Measurements from ENCODE around the gene EPS15. TPM values are rescaled to one million over a fixed set of nuclear protein-coding genes. Genes with fewer than 3 reads are reported as not detected.
A peak's percentile ranks its signal among the peaks of the same experiment; 100 is the strongest.

Gene EPS15
- total RNA-seq (2011; cell fraction: chromatin; rRNA removed; ENCODE audit: low replicate concordance): 166 and 354 TPM in 2 replicates
- 42.5 and 54.6 TPM in 2 replicates for total RNA-seq (2011; cell fraction: nucleolus; rRNA removed)
- 102 and 104 TPM in 2 replicates for total RNA-seq (2011; cell fraction: nucleoplasm; rRNA removed)
- total RNA-seq (2014; rRNA removed) (31.0 and 31.1 TPM in 2 replicates), total RNA-seq (2014; rRNA removed; fragmentation: Illumina TruSeq; extraction: Trizol) (55.0 and 67.0 TPM in 2 replicates), total RNA-seq (2015; rRNA removed; fragmentation: Illumina TruSeq; extraction: Trizol) (43.0 and 47.7 TPM in 2 replicates), total RNA-seq (2021) (59.7 and 69.0 TPM in 2 replicates), polyA plus RNA-seq (2011; rRNA removed) (46.6 and 64.5 TPM in 2 replicates), polyA plus RNA-seq (2014; fragmentation: Illumina TruSeq; extraction: Trizol) (41.2 and 41.7 TPM in 2 replicates), polyA plus RNA-seq (2014; fragmentation: Nextera tagmentation; extraction: Ambion mirVana) (10 to 100 TPM; 23.1 to 31.6 TPM), polyA plus RNA-seq (2014; rRNA removed) (33.6 and 33.9 TPM in 2 replicates), polyA minus RNA-seq (2011; rRNA and poly(A)+ RNA removed) (141 and 149 TPM in 2 replicates), Bru-seq, nascent RNA (percentile 89 among the genes with signal in this experiment), BruChase-seq, experiment 1, labeled RNA remaining after a 2-hour chase (percentile 91 among the genes with signal in this experiment), BruChase-seq, experiment 2, labeled RNA remaining after a 6-hour chase (percentile 88 among the genes with signal in this experiment)
- polyA plus RNA-seq (2011; cell fraction: cytosol; rRNA removed): 12.8 and 22.2 TPM in 2 replicates
- 32.0 and 36.8 TPM in 2 replicates for polyA plus RNA-seq (2011; cell fraction: nucleus; rRNA removed)
- 26.7 and 38.3 TPM in 2 replicates for polyA plus RNA-seq (2012)
- 49.4 and 55.8 TPM in 2 replicates for polyA minus RNA-seq (2011; cell fraction: cytosol; rRNA and poly(A)+ RNA removed)
- 34.7 and 51.0 TPM in 2 replicates for polyA minus RNA-seq (2011; cell fraction: nucleus; rRNA and poly(A)+ RNA removed)
- long read RNA-seq, experiment 1, full-length matches to known transcripts: 16 of 135 reads
- long read RNA-seq, experiment 1, partial matches to known transcripts: 31 of 135 reads
- long read RNA-seq, experiment 1, other reads (novel, unspliced or antisense): 88 of 135 reads
- long read RNA-seq, experiment 2, partial matches to known transcripts: 0 of 31 reads
- long read RNA-seq, experiment 2, other reads (novel, unspliced or antisense): 31 of 31 reads
- long read RNA-seq, experiment 3, full-length matches to known transcripts: 8 of 14 reads
- long read RNA-seq, experiment 3, partial matches to known transcripts: 3 of 14 reads
- long read RNA-seq, experiment 3, other reads (novel, unspliced or antisense): 3 of 14 reads

DNA sequence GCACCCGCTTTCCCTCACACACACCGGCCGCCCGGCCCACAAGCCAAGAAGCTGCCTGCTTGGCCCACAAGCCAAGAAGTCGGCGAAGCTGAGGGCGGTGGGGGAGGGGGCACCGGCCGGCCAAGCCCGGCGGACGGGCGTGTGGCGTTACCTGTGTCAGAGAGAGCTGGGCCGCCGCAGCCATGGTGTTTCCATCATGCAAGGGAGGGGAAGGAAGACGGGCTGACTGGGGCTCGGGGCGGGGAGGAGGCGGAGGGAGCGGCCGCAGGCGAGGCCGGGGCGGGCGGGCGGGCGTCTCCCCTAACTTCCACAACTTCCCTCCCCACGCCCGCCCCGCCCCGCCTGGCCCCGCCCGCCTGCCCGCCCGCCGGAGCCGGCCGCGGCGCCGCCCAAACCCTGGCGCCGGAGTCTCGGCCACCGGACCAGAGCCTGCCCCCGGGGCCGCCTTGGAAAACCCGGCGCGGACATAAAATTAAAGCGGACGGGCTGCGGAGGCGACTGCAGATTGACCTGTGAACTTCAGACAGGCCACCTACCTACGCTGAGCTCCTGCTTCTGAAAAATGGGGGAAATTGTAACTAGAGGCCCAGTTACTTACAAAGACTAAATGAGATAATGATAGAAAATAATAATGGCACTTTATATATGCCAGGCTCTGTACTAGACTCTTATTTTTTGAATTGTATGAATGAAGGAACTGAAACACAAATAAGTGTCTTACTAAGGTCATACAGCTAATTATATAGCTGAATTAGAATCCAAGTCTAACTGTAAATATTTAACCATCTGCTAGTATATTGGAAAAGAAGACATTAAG is at the start of gene EPS15:
Gene EPS15 (minus strand): TSS at position 219 of the 817 bp plus-strand sequence. CDS start 35 bp downstream, at position 184.
- intact Hi-C loops (cut with micrococcal nuclease): loop anchor here (2.0 to 5.0 kb wide), 6 partner anchors 52 to 562 kb away; partner anchors contain the start of genes CDKN2C and RNF11
- H2AFZ ChIP-seq (ENCODE audit: low read depth, low read length): peak within 1 kb of the TSS; percentile 74
- ATAC-seq (peak; percentile 73), DNase-seq (ENCODE audit: extremely low read depth in 1 of 4, low spot score in 3 of 4) (peak; percentile 94 to 96 (median 96)), FAIRE-seq (no peak)
- H3K9me1 ChIP-seq (ENCODE audit: control insufficient read depth, insufficient read depth, low read length): no peaks in the 10 kb centered on the region
- H3K9ac ChIP-seq (ENCODE audit: insufficient read depth in 1 of 2, low read depth in 2 of 2, low read length in 2 of 2): peak within 1 kb of the TSS; percentile 82 to 95
- ChIA-PET POLR2A (interaction anchor here (0.6 to 2.9 kb wide), 13 partner anchors 8 to 542 kb away, joined by 3 to 14 read pairs (median 4); no protein-coding TSS in a partner anchor), CTCF (ENCODE audit: low intra/inter-chr PET ratio) (no interaction called here)
- peak within 1 kb of the TSS; percentile 59 for H3K4me3 ChIP-seq
- peak within 1 kb of the TSS; percentile 85 for H3K4me2 ChIP-seq (ENCODE audit: insufficient read depth, low read length)
- BruUV-seq (replicated peaks): no TSS peak
- peak within 1 kb of the TSS; percentile 84 for H3K27ac ChIP-seq (ENCODE audit: extremely low read depth, low read depth, low read length)
- H3K27me3 ChIP-seq (ENCODE audit: control insufficient read depth in 2 of 2, insufficient read depth in 2 of 2, low read length in 2 of 2): no peaks in the 10 kb centered on the region
- WGBS (ENCODE audit: insufficient coverage, low coverage, missing lambda C conversion rate): under 1% methylated on average over 18 of the region's 56 CpGs
- no peaks in the 10 kb centered on the region for H3K9me3 ChIP-seq (replicated peaks; ENCODE audit: control insufficient read depth, insufficient read depth, low read depth, low read length)
- H4K20me1 ChIP-seq (replicated peaks; ENCODE audit: control insufficient read depth, insufficient read depth, low read length): no peaks in the 10 kb centered on the region
- H3K36me3 ChIP-seq (ENCODE audit: control insufficient read depth, insufficient read depth, low read length): peaks cover 15% of the 10 kb centered on the region
- peaks cover 47% of the 10 kb centered on the region for H3K79me2 ChIP-seq (ENCODE audit: control insufficient read depth, insufficient read depth, low read length)
- in situ Hi-C loops (cut with MboI): no loop called here
- H3K4me1 ChIP-seq (replicated peaks in 1 of 2; ENCODE audit: control insufficient read depth in 2 of 2, insufficient read depth in 2 of 2, low read length in 2 of 2): peaks cover 9 to 37% of the 10 kb centered on the region in 2 experiments
- TF ChIP-seq, protein P1, sequence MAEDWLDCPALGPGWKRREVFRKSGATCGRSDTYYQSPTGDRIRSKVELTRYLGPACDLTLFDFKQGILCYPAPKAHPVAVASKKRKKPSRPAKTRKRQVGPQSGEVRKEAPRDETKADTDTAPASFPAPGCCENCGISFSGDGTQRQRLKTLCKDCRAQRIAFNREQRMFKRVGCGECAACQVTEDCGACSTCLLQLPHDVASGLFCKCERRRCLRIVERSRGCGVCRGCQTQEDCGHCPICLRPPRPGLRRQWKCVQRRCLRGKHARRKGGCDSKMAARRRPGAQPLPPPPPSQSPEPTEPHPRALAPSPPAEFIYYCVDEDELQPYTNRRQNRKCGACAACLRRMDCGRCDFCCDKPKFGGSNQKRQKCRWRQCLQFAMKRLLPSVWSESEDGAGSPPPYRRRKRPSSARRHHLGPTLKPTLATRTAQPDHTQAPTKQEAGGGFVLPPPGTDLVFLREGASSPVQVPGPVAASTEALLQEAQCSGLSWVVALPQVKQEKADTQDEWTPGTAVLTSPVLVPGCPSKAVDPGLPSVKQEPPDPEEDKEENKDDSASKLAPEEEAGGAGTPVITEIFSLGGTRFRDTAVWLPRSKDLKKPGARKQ (CRISPR knock-in tag; IDR thresholded peaks at IDR 0.05): no peak
- TF ChIP-seq HDAC3 (IDR thresholded peaks at IDR 0.05; ENCODE audit: borderline replicate concordance, partially characterized antibody) (peak; percentile 96), NFYB (IDR thresholded peaks at IDR 0.05; ENCODE audit: extremely low read depth, insufficient read length) (no peak), SIRT6 (IDR thresholded peaks at IDR 0.05; ENCODE audit: low read depth, low read length) (no peak), TAF1 (IDR thresholded peaks at IDR 0.05; ENCODE audit: control insufficient read depth, extremely low read depth, insufficient read depth, low read length, severe bottlenecking) (peak; percentile 81), ERF (CRISPR knock-in tag; IDR thresholded peaks at IDR 0.05) (0 out of 2 replicates have a peak, but pooled peaks have one; percentile 31)
- TF ChIP-seq, protein P2, sequence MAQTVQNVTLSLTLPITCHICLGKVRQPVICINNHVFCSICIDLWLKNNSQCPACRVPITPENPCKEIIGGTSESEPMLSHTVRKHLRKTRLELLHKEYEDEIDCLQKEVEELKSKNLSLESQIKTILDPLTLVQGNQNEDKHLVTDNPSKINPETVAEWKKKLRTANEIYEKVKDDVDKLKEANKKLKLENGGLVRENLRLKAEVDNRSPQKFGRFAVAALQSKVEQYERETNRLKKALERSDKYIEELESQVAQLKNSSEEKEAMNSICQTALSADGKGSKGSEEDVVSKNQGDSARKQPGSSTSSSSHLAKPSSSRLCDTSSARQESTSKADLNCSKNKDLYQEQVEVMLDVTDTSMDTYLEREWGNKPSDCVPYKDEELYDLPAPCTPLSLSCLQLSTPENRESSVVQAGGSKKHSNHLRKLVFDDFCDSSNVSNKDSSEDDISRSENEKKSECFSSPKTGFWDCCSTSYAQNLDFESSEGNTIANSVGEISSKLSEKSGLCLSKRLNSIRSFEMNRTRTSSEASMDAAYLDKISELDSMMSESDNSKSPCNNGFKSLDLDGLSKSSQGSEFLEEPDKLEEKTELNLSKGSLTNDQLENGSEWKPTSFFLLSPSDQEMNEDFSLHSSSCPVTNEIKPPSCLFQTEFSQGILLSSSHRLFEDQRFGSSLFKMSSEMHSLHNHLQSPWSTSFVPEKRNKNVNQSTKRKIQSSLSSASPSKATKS (CRISPR knock-in tag; IDR thresholded peaks at IDR 0.05): no peak

Data from K562 (cell line).